ENCODE measurements around the gene PLA2G4E.
A peak's percentile ranks its signal among the peaks of the same experiment; 100 is the strongest.

Gene PLA2G4E

DNA sequence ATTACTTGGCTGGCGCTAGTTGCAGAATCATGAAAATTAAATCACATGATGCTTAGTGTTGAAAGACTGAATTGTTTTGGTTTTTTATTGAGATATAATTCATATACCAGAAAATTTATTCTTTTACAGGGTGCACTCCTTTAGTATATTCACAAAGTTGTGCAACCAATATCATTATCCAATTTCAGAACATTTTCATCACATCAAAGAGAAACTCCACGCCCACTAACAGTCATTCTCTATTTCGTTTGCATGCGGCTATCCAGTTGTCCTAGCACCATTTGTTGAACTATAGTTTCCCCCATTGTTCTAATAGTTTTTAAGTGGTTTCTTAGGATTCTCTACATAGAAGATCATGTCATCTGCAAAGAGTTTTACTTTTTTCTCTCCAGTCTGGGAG, 52.1 kb downstream of the PLA2G4E start:
- Histone ChIP-seq H3K4me2 (ENCODE audit: low read length) (no peak overlapping the region), H3K9me3 (replicated peaks; ENCODE audit: low read length) (no peaks in the 10 kb centered on the region), H3K27me3 (ENCODE audit: control insufficient read depth, insufficient read depth, low read length) (no peaks in the 10 kb centered on the region), H3K36me3 (ENCODE audit: insufficient read depth, low read length) (no peaks in the 10 kb centered on the region), H3K9ac (ENCODE audit: low read depth, low read length) (no peak overlapping the region), H3K4me3 (ENCODE audit: low read length) (no peak overlapping the region), H3K4me1 (ENCODE audit: control insufficient read depth, insufficient read depth, low read length) (peaks cover 35% of the 10 kb centered on the region)

- Histone ChIP-seq H3K4me1 (ENCODE audit: control insufficient read depth, insufficient read depth, low read length) (peaks cover 31% of the 10 kb centered on the region), H3K9ac (ENCODE audit: low read depth, low read length) (peak overlapping the region; percentile 43), H3K36me3 (ENCODE audit: insufficient read depth, low read length) (no peaks in the 10 kb centered on the region), H3K9me3 (replicated peaks; ENCODE audit: low read length) (no peaks in the 10 kb centered on the region), H3K4me3 (ENCODE audit: low read length) (no peak overlapping the region), H3K27me3 (ENCODE audit: control insufficient read depth, insufficient read depth, low read length) (no peaks in the 10 kb centered on the region), H3K4me2 (ENCODE audit: low read length) (peak overlapping the region; percentile 32)
These were observed 53.2 kb downstream of the PLA2G4E start for GRCh38 chr15:41967506-41968206.

DNA sequence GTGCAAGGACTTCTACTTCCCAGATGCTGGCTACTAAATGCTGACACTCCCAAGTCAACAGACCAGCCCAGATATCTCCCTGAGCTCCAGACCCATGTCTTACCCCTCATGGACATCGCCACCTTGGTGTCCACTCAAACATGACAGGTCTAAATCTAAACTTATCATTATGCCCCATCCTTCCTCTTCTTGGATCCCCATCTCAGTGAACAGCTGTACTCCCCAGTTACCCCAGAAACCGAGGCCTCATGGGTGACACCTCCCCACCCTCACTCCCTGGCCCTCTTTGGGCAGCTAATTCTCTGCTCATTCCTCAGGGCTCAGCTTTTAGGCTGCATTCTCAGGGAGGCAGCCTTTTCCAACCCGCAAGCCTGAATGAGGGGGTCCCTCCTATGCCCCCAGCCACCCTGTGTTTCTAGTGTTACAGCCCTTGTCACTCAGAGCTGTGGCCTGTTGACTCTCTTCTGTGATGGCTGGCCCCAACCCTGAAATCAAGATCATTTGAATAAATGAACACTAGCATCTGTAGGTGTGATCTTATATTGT, 53.8 kb downstream of the PLA2G4E start:
- Histone ChIP-seq H3K4me2 (ENCODE audit: low read length) (no peak overlapping the region), H3K27me3 (ENCODE audit: control insufficient read depth, insufficient read depth, low read length) (no peaks in the 10 kb centered on the region), H3K4me3 (ENCODE audit: low read length) (no peak overlapping the region), H3K9ac (ENCODE audit: low read depth, low read length) (no peak overlapping the region), H3K9me3 (replicated peaks; ENCODE audit: low read length) (no peaks in the 10 kb centered on the region), H3K36me3 (ENCODE audit: insufficient read depth, low read length) (no peaks in the 10 kb centered on the region), H3K4me1 (ENCODE audit: control insufficient read depth, insufficient read depth, low read length) (peaks cover 34% of the 10 kb centered on the region)

DNA sequence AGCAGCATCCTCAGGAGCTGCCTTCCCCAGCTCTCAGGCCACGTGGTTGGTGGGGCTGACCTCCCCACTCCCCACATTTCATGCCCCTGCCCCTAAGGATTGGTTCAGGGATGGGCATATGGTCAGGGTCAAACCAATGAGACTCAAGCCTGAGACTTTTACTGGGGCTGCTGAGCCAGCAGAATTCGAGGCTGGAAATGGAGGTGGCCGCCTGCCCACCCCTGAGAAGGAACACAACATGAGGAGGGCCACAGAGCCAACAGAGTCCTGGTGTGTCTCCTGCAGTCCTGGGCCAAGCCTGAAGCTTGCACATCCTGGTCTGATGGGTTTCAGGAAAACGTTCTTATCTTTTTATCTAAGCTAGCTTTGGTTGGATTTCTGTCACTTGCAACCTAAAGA, 54.4 kb downstream of the PLA2G4E start:
- H3K27me3 ChIP-seq (ENCODE audit: control insufficient read depth, insufficient read depth, low read length) = no peaks in the 10 kb centered on the region
- H3K4me1 ChIP-seq (ENCODE audit: control insufficient read depth, insufficient read depth, low read length) = peaks cover 40% of the 10 kb centered on the region
- H3K4me3 ChIP-seq (ENCODE audit: low read length) = no peak overlapping the region
- no peaks in the 10 kb centered on the region for H3K9me3 ChIP-seq (replicated peaks; ENCODE audit: low read length)
- no peaks in the 10 kb centered on the region for H3K36me3 ChIP-seq (ENCODE audit: insufficient read depth, low read length)
- H3K4me2 ChIP-seq (ENCODE audit: low read length) = no peak overlapping the region
- no peak overlapping the region for H3K9ac ChIP-seq (ENCODE audit: low read depth, low read length)

DNA sequence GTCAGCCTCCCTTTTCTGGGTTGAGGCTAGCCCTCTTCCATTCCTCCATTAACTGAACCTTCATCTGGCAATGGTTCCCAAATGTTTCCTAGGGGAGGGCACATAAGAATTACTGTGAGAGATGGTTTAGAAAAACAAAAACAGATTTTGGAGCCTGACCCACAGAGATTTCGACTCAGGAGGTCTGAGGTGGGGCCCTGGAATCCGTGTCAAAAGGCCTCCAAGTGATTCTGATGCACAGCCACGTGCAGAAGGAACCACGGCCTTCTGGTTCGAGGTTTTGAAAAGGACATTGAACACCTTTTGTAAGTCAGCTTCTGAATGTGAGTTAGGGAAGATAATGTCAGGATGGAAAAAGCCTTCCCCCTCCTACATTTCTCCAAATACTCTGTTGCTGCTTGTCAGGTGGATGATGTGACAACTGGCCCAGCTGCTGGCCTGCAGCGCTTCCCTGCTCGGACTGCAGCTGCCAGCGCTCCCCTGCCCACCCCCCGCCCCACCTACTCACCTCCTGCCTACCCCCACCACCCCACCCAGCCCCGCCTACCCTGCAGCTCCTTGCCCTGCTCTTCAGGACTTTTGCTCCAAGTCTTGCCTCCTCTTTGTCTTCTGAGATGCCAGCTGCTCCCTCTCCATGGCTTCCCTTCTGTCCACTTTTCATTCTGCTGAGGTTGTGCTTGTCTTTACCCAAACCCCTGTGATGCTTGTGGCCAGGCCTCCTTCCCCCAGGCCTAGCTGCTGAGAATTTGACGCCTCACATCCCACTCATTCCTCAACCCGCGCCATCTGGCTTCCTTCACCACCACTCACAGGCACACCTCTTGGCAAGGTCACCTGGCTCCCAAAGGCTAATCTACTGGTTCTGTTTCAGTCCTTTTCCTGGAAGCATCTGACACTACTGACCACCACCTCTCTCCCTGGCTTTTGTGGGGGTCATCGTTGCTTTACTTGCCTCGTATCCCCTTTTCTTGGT, 55.1 kb downstream of the PLA2G4E start:
- H3K9ac ChIP-seq (ENCODE audit: low read depth, low read length) = no peak overlapping the region
- H3K27me3 ChIP-seq (ENCODE audit: control insufficient read depth, insufficient read depth, low read length) = no peaks in the 10 kb centered on the region
- H3K4me1 ChIP-seq (ENCODE audit: control insufficient read depth, insufficient read depth, low read length) = peaks cover 41% of the 10 kb centered on the region

GRCh38 chr15:41961595-41962202, 59.1 kb downstream of the PLA2G4E start:
- Histone ChIP-seq H3K4me3 (ENCODE audit: low read length) (no peak overlapping the region), H3K27me3 (ENCODE audit: control insufficient read depth, insufficient read depth, low read length) (no peaks in the 10 kb centered on the region), H3K4me1 (ENCODE audit: control insufficient read depth, insufficient read depth, low read length) (peaks cover 21% of the 10 kb centered on the region), H3K9ac (ENCODE audit: low read depth, low read length) (no peak overlapping the region), H3K9me3 (replicated peaks; ENCODE audit: low read length) (no peaks in the 10 kb centered on the region), H3K36me3 (ENCODE audit: insufficient read depth, low read length) (peaks cover 6% of the 10 kb centered on the region), H3K4me2 (ENCODE audit: low read length) (peak overlapping the region; percentile 58)

More for the DNA sequence above, 55.1 kb downstream of the PLA2G4E start:
- Histone ChIP-seq H3K4me3 (ENCODE audit: low read length) (no peak overlapping the region), H3K4me2 (ENCODE audit: low read length) (no peak overlapping the region), H3K9me3 (replicated peaks; ENCODE audit: low read length) (no peaks in the 10 kb centered on the region), H3K36me3 (ENCODE audit: insufficient read depth, low read length) (no peaks in the 10 kb centered on the region)

DNA sequence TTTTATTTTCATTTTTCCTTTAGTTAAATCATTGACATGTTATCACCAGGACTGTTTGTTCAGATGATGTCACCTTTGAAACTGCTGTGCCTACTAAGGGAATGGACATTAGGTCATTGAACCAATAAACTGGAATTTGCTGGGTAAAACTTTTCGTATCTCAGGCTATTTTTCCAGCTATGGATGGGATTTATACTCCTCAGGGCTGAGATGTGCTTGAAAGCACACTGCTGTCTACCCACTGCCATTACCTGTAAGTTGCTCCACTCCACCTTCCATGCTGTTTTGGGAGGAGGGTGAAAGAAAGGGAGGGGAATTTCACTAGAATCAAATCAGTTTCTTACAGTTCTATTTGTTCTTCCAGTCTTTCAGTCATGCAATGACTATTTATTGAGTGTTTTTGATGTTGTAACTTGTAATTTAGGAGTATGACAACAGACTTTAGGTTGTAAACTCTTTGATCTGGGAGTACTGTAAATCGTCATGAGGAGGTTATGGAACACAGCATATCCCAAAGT, 59.8 kb downstream of the PLA2G4E start:
- Histone ChIP-seq H3K9me3 (replicated peaks; ENCODE audit: low read length) (no peaks in the 10 kb centered on the region), H3K4me1 (ENCODE audit: control insufficient read depth, insufficient read depth, low read length) (peaks cover 19% of the 10 kb centered on the region), H3K9ac (ENCODE audit: low read depth, low read length) (peak overlapping the region; percentile 10), H3K4me2 (ENCODE audit: low read length) (peak overlapping the region; percentile 58), H3K4me3 (ENCODE audit: low read length) (peak overlapping the region; percentile 20), H3K36me3 (ENCODE audit: insufficient read depth, low read length) (peaks cover 6% of the 10 kb centered on the region), H3K27me3 (ENCODE audit: control insufficient read depth, insufficient read depth, low read length) (no peaks in the 10 kb centered on the region)

- no peak overlapping the region for H3K9ac ChIP-seq (ENCODE audit: low read depth, low read length)
These were observed 62.8 kb downstream of the PLA2G4E start for GRCh38 chr15:41958002-41958420.

GRCh38 chr15:41957021-41957897, 63.6 kb downstream of the PLA2G4E start:
- no peak overlapping the region for H3K4me3 ChIP-seq (ENCODE audit: low read length)
- H3K36me3 ChIP-seq (ENCODE audit: insufficient read depth, low read length) = peaks cover 15% of the 10 kb centered on the region
- H3K4me1 ChIP-seq (ENCODE audit: control insufficient read depth, insufficient read depth, low read length) = peaks cover 16% of the 10 kb centered on the region
- no peak overlapping the region for H3K9ac ChIP-seq (ENCODE audit: low read depth, low read length)
- no peaks in the 10 kb centered on the region for H3K27me3 ChIP-seq (ENCODE audit: control insufficient read depth, insufficient read depth, low read length)
- H3K9me3 ChIP-seq (replicated peaks; ENCODE audit: low read length) = no peaks in the 10 kb centered on the region
- H3K4me2 ChIP-seq (ENCODE audit: low read length) = no peak overlapping the region

More at GRCh38 chr15:41958002-41958420, 62.8 kb downstream of the PLA2G4E start:
- H3K4me2 ChIP-seq (ENCODE audit: low read length) = no peak overlapping the region
- peaks cover 16% of the 10 kb centered on the region for H3K4me1 ChIP-seq (ENCODE audit: control insufficient read depth, insufficient read depth, low read length)
- H3K9me3 ChIP-seq (replicated peaks; ENCODE audit: low read length) = no peaks in the 10 kb centered on the region
- no peaks in the 10 kb centered on the region for H3K27me3 ChIP-seq (ENCODE audit: control insufficient read depth, insufficient read depth, low read length)
- peaks cover 10% of the 10 kb centered on the region for H3K36me3 ChIP-seq (ENCODE audit: insufficient read depth, low read length)
- no peak overlapping the region for H3K4me3 ChIP-seq (ENCODE audit: low read length)

- Histone ChIP-seq H3K9me3 (replicated peaks; ENCODE audit: low read length) (no peaks in the 10 kb centered on the region), H3K4me3 (ENCODE audit: low read length) (no peak overlapping the region), H3K4me2 (ENCODE audit: low read length) (no peak overlapping the region), H3K27me3 (ENCODE audit: control insufficient read depth, insufficient read depth, low read length) (no peaks in the 10 kb centered on the region), H3K4me1 (ENCODE audit: control insufficient read depth, insufficient read depth, low read length) (peaks cover 3% of the 10 kb centered on the region), H3K9ac (ENCODE audit: low read depth, low read length) (no peak overlapping the region), H3K36me3 (ENCODE audit: insufficient read depth, low read length) (peaks cover 21% of the 10 kb centered on the region)
These were observed 64.9 kb downstream of the PLA2G4E start for GRCh38 chr15:41955807-41956525.
